Right atrium auricular region (tissue), 2 donors: ENCODE data around the gene HIGD1A. TPM values are rescaled to one million over a fixed set of nuclear protein-coding genes. Genes with fewer than 3 reads are reported as not detected.
A peak's percentile ranks its signal among the peaks of the same experiment; 100 is the strongest.

Experiments used
- DNase-seq: peaks from one replicate; pipeline ENCODE4 v3.0.0-alpha.2; 2019; ENCODE audit warnings: low spot score
- H3K27ac ChIP-seq, 2 donors: fragments of 200-600 bp; sonication (generic); 1 replicate in 1 of 2; 2 replicates in 1 of 2; pipeline ENCODE4 v1.5.1; 2016 to 2019
- H3K27me3 ChIP-seq, 2 donors: fragments of 200-600 bp; sonication (generic); one replicate each; pipeline versions ENCODE4 v1.5.1 to v1.6.0; 2017 to 2019
- H3K36me3 ChIP-seq: fragments of 200-600 bp; sonication (generic); one replicate; pipeline ENCODE4 v1.5.1; 2016
- H3K4me1 ChIP-seq, 2 donors: fragments of 200-600 bp; sonication (generic); one replicate each; pipeline versions ENCODE4 v1.5.1 to v1.6.0; 2017 to 2019
- H3K4me3 ChIP-seq, 2 donors: fragments of 200-600 bp; sonication (generic); 1 replicate in 1 of 2; 2 replicates in 1 of 2; pipeline ENCODE4 v1.5.1; 2017 to 2019; ENCODE audit warnings: mild to moderate bottlenecking in 1 of 2, moderate library complexity in 1 of 2
- H3K9me3 ChIP-seq, 2 donors: fragments of 200-600 bp; sonication (generic); one replicate each; pipeline ENCODE4 v1.5.1; 2019
- total RNA-seq, 2 donors: library from RNA; depleted of rRNA; stranded (reverse); fragments of >200 nt; gene quantifications; one replicate each; pipeline ENCODE4 v1.1.0, GENCODE V29; 2016
- TF ChIP-seq, protein P1 (sequence below), 2 donors: fragments of 200-600 bp; sonication (generic); IDR thresholded peaks; one replicate each; pipeline ENCODE4 v1.5.1; 2019; ENCODE audit warnings: antibody characterized with exemption in 2 of 2

HIGD1A gene
- total RNA-seq, 2 donors from 2014 or later, result 213 to 299 TPM

GRCh38 chr3:42844412-42844713, 40.1 kb upstream of the HIGD1A start:
- peaks cover 0 to 62% of the 10 kb centered on the region in 2 donors for H3K4me1 ChIP-seq
- H3K27ac ChIP-seq, result peak overlapping the region; percentile 54 to 81
- no peaks in the 10 kb centered on the region for H3K27me3 ChIP-seq
- no peaks in the 10 kb centered on the region for H3K9me3 ChIP-seq
- no peak overlapping the region for H3K4me3 ChIP-seq
- TF ChIP-seq, protein P1, sequence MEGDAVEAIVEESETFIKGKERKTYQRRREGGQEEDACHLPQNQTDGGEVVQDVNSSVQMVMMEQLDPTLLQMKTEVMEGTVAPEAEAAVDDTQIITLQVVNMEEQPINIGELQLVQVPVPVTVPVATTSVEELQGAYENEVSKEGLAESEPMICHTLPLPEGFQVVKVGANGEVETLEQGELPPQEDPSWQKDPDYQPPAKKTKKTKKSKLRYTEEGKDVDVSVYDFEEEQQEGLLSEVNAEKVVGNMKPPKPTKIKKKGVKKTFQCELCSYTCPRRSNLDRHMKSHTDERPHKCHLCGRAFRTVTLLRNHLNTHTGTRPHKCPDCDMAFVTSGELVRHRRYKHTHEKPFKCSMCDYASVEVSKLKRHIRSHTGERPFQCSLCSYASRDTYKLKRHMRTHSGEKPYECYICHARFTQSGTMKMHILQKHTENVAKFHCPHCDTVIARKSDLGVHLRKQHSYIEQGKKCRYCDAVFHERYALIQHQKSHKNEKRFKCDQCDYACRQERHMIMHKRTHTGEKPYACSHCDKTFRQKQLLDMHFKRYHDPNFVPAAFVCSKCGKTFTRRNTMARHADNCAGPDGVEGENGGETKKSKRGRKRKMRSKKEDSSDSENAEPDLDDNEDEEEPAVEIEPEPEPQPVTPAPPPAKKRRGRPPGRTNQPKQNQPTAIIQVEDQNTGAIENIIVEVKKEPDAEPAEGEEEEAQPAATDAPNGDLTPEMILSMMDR (IDR thresholded peaks at IDR 0.05), result no peak
- no peaks in the 10 kb centered on the region for H3K36me3 ChIP-seq
- DNase-seq, result no peak

DNA sequence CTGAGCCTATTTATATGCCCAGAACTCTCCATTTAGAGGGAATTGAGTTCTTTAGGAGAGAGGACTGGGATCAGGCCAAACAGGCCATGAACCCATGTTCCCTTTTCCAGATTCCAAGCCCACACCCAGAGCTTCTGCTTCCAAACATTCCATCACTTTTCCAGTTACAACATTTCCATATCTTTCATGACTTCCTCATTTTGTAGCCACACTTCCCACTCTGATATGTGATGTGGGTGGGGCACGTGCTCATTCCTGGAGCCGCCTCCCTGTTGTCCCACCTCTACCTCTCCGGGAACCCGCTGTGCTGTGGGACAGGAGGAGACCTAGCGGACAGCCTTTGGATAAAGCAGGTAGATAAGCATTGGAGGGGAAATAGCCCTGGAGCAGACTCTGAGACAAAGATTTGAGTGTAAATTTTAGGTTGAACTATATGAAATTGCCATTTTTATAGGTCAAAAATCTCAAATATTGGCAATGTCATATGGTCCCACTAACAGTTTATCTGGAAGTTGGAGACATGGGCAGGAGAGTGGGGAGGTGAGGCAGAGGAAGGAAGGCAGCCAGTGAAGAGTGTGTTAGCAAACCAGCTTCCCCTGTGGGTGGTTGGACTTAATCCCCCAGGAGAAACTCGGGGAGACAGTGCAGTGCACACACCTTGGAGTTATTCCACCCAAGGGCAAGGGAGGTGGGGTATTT, 39.6 kb upstream of the HIGD1A start:
- DNase-seq, result peak; percentile 71
- Histone ChIP-seq H3K27ac (peak overlapping the region; percentile 54 to 81), H3K27me3 (no peaks in the 10 kb centered on the region), H3K9me3 (no peaks in the 10 kb centered on the region), H3K4me3 (no peak overlapping the region), H3K4me1 (peaks cover 0 to 62% of the 10 kb centered on the region in 2 donors), H3K36me3 (no peaks in the 10 kb centered on the region)
- TF ChIP-seq, protein P1 (IDR thresholded peaks at IDR 0.05), result no peak

DNA sequence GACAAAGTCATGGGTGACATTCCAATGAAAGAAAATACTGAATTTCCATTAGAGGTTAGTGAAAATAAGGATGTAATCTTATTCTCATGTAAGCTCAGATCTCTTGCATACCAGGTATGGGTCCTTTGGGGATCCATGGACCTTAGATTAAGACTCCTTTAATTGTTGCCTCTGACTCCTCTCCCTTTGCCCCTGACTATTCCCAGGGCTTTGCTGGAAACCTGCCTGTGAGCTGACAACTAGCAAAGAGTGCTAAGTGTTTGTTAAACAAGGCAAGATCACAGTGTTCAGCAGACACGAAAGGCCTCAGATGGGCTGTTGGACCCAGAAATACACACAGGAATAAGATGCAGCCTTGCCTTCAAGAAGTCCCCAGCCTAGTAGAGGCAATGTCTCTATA, 37.0 kb upstream of the HIGD1A start:
- H3K9me3 ChIP-seq, result no peaks in the 10 kb centered on the region
- H3K4me3 ChIP-seq, result no peak overlapping the region
- H3K4me1 ChIP-seq, result peaks cover 0 to 47% of the 10 kb centered on the region in 2 donors
- TF ChIP-seq, protein P1 (IDR thresholded peaks at IDR 0.05), result no peak
- no peak for DNase-seq
- no peaks in the 10 kb centered on the region for H3K27me3 ChIP-seq
- peak overlapping the region; percentile 32 to 54 for H3K27ac ChIP-seq
- H3K36me3 ChIP-seq, result no peaks in the 10 kb centered on the region

DNA sequence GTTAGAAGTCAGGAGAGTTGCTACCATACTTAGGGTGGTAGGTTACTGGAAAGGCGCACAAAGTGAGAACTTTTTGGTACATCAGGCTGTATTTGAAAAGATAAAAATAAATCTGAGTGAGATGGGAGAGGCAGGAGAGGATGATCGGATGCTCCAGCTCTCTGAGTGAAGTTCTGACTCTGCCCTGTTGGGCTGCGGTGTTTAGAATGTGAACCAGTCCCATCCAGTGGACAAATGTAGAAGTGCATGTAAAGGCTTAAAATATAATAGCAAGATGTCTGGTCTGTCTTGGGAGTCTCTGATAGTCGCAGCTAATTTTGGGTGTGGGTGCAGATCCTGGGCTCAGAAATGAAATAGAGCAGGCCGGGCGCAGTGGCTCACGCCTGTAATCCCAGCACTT, 35.3 kb upstream of the HIGD1A start:
- no peak for DNase-seq
- H3K27ac ChIP-seq, result no peak overlapping the region
- peaks cover 0 to 38% of the 10 kb centered on the region in 2 donors for H3K4me1 ChIP-seq

DNA sequence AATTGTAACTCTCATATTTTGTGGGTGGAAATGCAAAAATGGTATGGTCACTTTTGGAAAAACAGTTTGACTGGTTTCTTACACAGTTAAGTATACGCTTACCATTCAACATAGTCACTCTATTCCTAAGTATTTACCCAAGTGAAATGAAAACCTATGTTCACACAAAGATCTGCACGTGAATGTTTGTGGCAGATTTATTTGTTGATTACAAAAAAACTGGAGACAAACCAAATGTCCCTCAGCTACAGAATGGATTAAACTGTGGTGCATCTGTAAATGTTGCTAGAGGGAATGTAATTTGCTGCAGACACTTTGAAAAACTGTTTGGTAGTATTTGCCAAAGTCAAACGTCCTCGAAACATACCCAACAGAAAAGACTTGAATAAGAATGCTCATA, 34.3 kb upstream of the HIGD1A start:
- Histone ChIP-seq H3K36me3 (no peaks in the 10 kb centered on the region), H3K4me1 (peaks cover 0 to 28% of the 10 kb centered on the region in 2 donors), H3K9me3 (no peaks in the 10 kb centered on the region), H3K4me3 (no peak overlapping the region), H3K27ac (no peak overlapping the region), H3K27me3 (no peaks in the 10 kb centered on the region)
- TF ChIP-seq, protein P1 (IDR thresholded peaks at IDR 0.05), result no peak
- DNase-seq, result no peak

More for the DNA sequence above, 35.3 kb upstream of the HIGD1A start:
- TF ChIP-seq, protein P1 (IDR thresholded peaks at IDR 0.05), result peak; percentile 79 to 80
- Histone ChIP-seq H3K9me3 (no peaks in the 10 kb centered on the region), H3K4me3 (no peak overlapping the region), H3K36me3 (no peaks in the 10 kb centered on the region), H3K27me3 (no peaks in the 10 kb centered on the region)
